Stimulated activated CD4-positive, alpha-beta T cell treated with anti-CD3 and anti-CD28 coated beads, Interleukin-15, amount 100 ng/mL, for 1 hour (primary cell): ENCODE measurements around the gene UACA.
"Not testable (repeated sequence)": the region's sequence is repeated elsewhere in the genome, so short reads cannot be mapped to it uniquely, and the experiment has no call there.

ENCODE experiments used
- DNase-seq, 2 donors: peaks; one replicate each; pipeline ENCODE4 v3.0.0-alpha.2; 2020; ENCODE audit warnings: low read depth in 1 of 2, low spot score in 1 of 2

The UACA gene

DNA sequence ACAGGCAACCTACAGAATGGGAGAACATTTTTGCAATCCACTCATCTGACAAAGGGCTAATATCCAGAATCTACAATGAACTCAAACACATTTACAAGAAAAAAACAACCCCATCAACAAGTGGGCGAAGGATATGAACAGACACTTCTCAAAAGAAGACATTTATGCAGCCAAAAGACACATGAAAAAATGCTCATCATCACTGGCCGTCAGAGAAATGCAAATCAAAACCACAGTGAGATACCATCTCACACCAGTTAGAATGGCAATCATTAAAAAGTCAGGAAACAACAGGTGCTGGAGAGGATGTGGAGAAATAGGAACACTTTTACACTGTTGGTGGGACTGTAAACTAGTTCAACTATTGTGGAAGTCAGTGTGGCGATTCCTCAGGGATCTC is 100.3 kb downstream of the UACA start:
- DNase-seq, result not testable (repeated sequence)

DNA sequence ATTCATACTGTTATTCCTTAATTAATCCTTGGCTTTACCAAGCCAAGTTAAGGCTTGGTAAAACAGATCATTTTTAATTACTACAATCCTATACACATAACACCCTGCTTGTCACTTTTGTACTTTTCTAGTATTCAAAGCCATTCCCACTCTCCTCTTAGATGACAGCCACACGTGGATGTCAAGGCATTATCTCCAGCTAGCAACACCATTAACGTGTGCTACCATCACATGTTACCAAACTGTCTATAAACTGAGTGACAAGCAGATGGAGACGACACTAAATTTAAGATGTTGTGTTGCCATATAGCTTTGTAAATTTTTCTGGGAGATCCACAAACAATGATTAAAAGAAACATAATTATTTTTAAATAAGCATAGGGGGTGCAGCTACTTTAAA is 103.7 kb downstream of the UACA start:
- no peak for DNase-seq

DNA sequence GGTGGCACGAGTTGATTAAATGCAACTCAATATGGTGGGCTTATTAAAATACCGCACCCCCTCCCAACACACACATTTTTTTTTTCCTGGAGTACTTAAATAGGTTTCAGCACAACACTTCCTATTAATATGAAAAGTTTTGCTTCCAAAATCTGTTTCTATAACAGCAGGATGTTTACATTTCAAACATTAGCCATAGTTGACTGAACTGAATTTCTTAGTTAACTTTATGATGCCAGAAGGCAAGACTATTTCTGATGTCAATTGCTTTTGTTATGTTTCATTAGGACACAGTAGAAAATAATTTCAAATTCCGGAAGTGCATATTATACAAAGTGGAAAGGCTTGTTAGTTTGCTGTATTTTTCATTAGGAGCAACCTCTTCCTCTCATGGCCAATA is 104.7 kb downstream of the UACA start:
- DNase-seq, result no peak

DNA sequence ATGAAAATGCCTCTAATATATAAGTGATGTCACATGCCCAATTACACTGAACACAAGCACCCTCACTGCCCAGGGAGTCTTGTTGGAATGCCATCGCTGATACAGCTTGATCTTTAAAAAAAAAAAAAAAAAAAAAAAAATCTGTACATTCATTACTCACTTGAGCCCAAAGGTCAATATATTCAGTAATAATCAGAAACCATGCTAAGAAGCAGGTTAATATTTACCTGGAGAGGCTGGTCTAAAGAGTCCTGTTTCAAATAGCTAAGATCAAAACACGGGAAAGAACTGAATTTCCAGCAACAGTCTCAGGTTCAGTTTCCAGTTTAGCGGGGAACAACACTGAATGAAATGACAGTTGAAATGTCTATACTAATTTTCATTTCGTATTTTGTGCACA is 109.9 kb downstream of the UACA start:
- no peak for DNase-seq

DNA sequence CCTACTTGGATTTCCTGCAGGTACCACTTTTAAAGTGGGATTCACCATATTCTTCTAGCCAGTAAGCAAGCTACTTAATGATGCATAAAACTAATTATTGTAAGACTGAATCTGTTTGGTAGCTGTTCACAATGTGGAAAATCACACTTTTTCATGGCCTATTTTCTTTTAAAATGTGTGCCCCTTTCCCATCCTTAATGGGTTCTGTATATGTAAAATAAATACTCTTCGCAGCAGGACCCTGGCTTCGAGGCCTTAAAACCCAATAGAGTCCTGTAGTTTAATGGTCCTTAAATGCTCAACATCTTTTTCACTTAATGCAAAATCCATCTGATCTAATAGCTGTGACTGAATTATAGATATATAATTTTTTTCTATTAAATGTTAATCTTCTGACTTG is 111.0 kb downstream of the UACA start:
- no peak for DNase-seq

DNA sequence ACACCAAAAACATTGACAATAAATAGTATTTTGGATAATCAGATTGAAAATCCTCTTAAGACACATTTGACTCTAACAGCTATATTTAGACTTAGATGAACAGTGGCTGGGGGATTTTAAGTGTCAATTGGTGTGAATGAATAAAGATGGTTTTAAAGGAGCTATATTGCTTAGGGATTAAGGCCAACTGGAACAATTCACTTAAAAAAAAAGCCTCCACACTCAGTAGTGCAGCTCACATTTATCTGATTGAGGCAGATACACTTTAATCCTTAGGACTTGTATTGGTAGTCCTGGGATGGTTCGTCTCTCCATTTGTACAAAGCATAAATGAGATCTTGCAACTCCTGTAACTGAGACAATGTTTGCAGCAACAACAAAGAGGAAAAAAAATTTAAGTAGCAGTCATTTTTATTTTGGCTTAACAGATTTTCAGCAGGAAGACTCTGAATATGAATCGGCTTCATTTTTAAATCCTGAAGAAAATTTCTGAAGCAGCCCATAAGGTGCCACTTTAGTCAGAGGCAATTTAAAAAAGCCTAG is 112.0 kb downstream of the UACA start:
- DNase-seq, result no peak

DNA sequence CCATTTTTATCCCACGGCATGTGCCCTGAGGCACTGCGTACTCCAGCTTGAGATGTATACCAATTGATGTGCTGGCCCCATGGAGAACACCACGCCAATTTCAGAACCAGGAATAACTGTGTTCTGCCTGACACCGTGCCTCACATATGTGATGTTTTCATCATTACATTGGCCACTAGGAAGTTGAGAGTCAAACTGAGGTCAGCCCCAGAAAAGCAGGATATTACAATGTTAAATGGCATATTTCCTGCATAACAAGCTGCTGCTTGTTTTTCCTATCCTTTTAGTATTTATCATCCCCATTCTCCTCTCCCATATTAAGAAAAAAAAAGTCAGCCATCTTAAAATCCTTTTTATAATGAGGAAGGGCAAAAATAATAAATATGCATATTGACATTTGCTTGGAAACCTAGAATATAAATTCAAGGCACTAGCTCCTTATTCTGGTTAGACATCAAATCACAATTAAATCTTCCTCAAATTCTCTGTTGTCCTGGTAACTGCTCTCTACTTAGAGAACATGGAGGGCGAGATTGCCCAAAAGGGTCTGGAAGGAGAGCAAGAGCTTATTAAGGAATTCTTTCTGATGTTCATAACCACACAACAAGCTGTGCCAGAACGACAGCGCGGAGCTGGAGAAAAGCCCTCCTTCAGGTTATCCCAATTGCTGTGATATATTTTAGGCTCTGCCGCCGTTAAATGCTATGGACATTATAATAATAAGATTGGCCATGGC is 112.6 kb downstream of the UACA start:
- no peak for DNase-seq

DNA sequence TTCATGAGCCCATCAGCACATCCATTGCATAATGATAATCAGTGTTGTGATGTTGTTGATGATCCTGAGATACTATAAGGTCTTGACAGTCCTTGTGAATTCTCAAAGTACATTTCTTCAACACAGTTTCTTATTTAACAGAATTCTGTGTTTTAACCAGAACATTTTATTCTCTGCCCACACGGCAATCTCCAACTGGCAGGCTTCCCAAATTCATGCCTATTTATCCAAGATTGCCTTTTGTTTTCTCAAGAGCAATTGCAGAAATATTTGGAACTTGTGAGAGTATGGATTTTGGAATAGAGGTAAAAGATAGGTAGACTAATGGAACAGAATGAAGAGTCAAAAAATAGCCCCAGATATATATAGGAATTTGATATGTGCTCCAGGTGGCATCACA is 116.0 kb downstream of the UACA start:
- DNase-seq, result no peak

DNA sequence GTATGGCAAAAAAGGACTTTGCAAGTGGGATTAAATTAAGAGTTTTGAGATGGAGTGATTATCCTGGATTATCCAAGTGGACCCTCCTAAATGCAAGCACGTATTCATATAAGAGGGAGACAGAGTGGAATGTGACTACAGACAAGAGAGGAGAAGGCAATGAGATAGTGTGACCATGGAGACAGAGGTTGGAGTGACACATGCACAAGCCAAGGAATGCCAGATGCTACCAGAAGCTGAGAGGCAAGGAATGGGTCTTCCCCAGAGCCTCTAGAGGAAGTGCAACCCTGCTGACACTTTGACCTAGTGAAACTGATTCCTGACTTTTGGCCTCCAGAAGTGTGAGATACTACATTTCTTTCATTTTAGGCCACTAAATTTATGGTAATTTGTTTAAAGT is 117.2 kb downstream of the UACA start:
- no peak for DNase-seq

DNA sequence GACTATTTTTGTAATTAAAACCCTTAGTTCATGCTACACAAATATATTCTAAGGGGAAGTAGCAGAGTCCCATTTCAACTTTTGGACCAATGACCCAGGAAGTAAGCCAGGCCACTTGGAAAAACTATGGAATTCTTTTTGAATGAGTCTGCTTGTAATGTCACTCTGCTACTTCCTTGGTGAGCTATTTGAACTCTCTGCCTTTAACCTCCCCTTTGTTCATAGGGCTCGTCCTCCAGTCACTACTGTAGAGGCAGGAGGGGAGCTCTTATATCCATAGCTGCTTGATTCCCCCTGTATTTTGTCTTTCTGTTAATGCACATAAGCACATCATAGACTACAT is 119.6 kb downstream of the UACA start:
- DNase-seq, result no peak

DNA sequence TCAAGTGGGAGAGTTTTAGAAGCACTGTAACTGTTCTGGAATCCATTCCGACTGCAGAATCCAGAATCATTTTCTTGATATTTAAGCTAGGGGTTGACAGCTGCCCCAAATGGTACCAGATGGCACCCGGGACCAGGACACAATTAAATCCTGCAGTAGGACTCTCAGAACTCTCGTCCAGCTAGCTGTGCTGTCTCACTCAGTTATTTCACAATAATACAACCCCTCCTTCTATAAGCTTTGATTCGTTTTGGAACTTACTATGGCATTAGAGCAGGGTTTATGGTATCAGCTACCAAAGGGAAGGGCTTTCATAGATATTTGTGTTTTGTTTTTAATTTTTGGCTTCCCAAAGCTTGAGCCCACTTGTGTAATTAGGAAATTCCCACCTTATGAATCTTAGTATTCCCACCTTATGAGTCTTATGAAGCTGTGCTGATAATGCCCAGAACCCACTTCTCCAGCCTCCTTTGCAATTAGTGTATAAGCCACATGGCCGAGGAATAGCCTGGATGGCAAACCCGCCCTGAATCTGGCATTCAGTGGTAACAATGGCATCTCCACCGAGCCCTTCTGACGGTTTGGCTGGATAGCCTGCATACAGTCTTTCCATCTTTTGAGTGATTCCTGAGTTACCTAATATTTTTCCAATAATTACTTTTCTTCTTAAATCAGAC is 120.1 kb downstream of the UACA start:
- DNase-seq, result no peak

DNA sequence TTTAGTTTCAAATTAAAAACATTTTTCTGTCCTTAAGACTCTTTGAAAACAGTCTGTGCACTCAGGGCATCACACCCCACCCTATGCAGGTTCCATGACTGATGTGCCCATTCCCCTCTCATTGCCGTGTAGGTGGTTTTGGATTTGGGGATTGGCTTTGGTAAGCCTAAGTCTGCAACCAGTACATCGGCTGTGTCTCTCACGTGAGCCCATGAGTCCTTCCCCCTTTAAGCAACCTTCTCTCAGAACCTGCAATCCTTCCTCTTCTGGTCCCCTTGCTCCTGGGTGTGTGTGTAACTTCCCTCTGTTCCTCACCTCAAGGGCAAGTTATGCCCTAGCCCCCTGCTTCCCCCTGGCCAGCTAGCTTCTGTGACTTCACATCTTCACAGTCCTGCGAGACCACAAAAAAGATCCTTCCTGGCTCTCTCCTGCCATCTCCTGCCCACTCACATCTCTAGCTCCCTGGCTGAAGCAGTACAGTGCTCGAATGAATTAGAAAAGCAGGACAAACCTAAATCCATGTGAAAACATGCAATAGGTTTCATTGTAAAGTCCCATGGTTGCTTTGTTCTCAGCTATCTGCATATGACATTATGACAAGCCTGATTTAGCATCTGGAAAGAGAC is 126.7 kb downstream of the UACA start:
- DNase-seq, result no peak

DNA sequence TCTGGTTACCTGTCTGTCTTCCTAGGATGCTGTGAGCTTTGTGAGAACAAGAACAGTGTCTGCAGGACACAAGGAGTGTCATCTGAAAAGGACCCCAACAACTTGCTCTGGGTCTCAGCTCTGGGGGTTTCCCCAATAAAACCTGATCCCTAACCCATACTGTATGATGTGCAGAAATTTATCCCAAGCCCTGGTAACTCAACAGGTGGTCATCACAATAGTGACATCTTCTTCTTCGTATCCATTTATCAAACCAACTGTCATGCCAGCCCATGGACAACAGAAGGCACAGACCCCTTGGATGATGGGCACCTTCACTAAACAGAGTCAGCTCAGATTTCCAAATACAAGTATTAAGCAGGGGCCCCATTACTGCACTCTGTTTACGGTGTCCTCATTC is 127.5 kb downstream of the UACA start:
- DNase-seq, result no peak

DNA sequence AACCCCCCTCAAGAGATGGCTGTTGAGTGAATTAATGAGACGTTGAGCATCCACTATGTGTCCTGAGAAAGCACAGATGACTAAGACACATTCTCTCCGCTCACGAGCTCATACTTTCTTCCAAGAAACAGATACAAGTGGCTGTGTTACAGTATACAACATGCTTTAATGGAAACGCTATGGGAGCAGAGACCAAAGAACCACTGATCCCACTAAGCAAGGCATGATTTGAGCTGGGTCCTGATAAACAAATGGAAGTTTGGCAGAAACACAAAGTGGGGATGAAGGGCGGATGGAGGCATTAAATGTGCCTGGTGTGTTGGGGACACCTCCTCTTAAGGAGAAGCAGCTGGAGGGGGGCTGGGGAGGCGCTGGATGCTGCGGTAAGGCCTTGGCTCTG is 129.4 kb downstream of the UACA start:
- DNase-seq, result no peak

DNA sequence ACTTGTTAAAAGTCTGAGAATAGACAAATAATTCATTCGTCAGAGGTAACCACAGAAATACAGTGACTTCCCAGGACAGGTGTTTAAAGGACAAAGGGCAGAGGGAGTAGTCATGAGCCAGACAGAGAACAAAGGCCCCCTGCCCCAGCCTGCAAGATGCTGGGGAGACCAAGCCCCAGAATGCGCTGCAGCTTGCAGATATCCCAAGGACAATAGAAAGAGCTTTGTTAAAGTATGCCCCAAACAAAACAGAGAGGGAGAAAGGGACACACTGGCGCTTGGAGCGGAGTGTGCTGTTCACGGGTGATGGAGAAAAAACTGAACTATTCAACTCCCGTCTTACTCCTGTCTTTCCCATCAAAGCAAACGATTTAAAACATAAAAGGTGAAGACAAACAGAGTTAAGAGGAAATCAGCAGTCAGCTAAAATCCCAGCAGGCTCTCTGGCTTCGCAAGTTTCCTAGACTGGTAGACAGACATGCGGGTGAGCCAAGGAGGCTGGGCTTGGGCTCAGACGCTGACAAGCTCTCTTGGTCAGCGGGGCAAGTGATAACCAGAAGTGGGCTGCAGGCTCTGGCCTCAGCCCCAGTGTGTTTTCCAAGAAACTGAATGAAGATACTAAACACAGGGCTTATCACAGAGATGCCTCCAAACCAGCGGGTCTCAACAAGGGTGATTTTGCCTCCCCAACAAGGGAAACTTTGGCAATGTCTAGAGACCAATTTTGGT is 130.1 kb downstream of the UACA start:
- DNase-seq, result no peak

DNA sequence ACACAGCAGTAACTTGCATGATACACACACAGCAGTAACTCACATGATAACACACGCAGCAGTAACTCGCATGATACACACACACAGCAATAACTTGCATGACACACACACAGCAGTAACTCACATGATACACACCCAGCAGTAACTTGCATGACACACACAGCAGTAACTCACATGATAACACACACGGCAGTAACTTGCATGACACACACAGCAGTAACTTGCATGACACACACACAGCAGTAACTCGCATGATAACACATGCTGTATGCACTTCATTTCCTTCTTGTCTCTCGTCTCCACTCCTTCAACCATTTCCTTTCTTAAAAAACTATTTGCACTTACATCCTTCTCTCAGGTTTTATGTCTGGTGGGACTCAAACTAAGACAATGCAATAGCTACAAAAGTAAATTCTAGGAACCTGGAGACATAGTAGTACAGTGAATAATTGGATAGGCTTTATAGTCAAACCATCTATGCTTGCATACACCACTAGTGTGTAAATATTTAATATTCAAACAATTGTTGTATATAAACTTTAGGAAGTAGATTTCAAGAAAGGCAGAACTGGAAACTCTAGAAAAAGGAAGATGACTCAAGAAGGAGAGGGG is 130.8 kb downstream of the UACA start:
- DNase-seq, result no peak

DNA sequence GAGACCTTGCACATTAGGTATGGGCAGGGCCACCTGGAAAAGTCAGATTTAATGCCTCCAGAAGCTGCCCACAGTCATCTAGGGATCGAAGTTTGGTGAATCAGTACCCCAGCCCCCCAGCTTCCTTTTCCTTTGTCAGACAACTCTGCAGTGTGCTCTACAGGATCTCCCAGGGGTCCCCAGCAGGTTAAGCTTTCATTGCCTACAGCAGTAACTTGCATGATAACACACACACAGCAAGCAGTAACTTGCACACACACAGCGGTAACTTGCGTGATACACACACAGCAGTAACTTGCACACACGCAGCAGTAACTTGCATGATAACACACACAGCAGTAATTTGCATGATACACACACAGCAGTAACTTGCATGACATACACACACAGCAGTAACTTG is 131.3 kb downstream of the UACA start:
- DNase-seq, result no peak

DNA sequence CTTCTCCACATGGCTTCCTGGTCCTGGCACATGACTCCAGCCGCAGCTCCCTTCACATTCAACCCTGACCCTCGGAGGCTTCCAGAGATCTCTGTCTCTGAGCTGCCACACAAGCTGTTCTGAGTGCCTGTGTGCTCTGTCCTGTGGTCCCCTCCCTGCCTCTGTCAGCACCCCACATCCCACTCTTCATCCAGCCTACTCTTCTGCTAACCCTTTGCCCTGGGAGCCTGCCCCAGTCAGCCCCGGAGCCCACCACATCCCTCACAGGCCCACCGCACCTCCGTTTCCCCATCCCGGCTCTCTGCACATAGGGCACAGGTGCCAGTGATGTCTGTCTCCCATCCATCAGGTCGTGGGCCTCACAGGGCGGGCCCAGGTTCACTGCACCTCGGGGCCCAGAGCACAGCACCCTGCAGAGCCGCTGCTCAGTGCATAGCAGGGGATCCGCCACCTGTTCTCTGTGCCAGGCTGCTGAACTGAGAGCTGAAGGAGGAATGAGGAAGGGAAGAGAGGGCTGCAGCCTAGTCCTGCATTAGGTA is 133.6 kb downstream of the UACA start:
- no peak for DNase-seq

DNA sequence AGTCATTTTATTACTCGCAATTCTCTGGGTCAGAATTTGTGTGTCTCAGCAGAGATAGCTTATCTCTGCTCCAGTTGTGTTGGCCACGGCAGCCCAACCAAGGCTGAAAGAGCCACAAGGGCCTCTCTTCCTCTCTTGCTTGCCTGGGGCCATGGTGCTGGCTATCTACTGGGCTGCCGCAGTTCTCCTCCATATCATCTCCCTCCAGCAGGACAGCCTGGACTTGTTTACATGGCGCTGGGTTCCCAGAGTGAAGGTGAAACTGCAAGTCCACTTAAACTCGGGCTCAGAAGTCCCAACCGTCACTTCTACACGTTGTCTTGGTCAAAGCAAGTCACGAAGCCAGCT is 134.8 kb downstream of the UACA start:
- no peak for DNase-seq

DNA sequence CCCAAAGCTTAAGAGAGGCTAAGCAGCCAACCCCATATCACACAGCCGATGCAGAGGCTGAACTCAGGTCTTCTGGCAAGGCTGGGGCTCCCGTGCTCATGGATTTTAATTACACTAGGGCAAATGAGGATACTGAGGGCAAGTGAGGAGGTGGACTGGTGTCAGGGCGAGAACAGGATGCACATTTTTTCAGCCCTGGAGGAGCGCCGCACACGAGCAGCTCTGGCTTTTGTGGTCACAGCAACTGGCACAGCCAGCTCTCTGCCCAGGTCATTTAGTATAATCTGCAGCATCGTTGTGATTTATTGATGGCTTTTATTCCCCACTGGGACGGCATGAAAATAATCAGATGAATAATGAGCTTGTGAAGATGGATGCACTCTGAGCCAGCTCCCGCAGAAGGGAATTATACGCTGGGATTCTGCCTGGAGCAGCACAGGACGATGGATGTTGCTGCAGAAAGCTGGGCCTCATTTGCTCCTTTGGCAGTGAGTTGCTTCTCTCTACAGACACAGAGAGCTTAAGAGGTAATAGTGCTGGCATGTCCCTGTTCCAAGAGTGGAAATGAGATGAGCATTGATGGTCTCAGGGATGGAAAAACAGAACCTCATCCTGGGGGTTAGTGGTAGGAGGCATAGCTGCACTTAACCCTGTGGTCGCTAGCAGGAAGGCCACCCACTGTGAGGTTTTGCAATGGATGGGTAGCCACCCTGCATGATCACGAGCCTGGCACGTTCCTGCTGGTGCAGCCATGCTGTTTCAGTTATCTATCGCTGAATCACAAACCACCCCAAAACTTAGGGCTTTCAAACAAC is 135.4 kb downstream of the UACA start:
- DNase-seq, result no peak
